Activated naive CD4-positive, alpha-beta T cell treated with anti-CD3 and anti-CD28 coated beads, Interleukin-2, amount 50 U/mL, for 16 hours (primary cell): ENCODE results near the gene STK32A.
"Not testable (repeated sequence)": the region's sequence is repeated elsewhere in the genome, so short reads cannot be mapped to it uniquely, and the experiment has no call there.

Experiments
- DNase-seq: peaks from one replicate; pipeline ENCODE4 v3.0.0-alpha.2; 2020

The STK32A gene

GRCh38 chr5:147348451-147348850 lies 113.6 kb downstream of the STK32A start:
- DNase-seq, result no peak

GRCh38 chr5:147349241-147349640 lies 114.4 kb downstream of the STK32A start:
- no peak for DNase-seq

GRCh38 chr5:147359101-147359500 lies 124.3 kb downstream of the STK32A start:
- no peak for DNase-seq

GRCh38 chr5:147359581-147359980 lies 124.8 kb downstream of the STK32A start:
- no peak for DNase-seq

- DNase-seq, result no peak
These were observed 126.0 kb downstream of the STK32A start for GRCh38 chr5:147360816-147361215.

GRCh38 chr5:147361441-147362175 lies 126.8 kb downstream of the STK32A start:
- no peak for DNase-seq

- DNase-seq, result not testable (repeated sequence)
These were observed 132.6 kb downstream of the STK32A start for GRCh38 chr5:147367381-147367780.

- no peak for DNase-seq
These were observed 135.0 kb downstream of the STK32A start for GRCh38 chr5:147369742-147370374.

GRCh38 chr5:147371290-147371689 lies 136.5 kb downstream of the STK32A start:
- DNase-seq, result no peak

GRCh38 chr5:147372191-147372590 lies 137.4 kb downstream of the STK32A start:
- no peak for DNase-seq

GRCh38 chr5:147373328-147373727 lies 138.5 kb downstream of the STK32A start:
- no peak for DNase-seq

- DNase-seq, result no peak
These were observed 140.3 kb downstream of the STK32A start for GRCh38 chr5:147375151-147375550.

GRCh38 chr5:147377682-147378081 lies 142.9 kb downstream of the STK32A start:
- no peak for DNase-seq

- DNase-seq, result no peak
These were observed 146.7 kb downstream of the STK32A start for GRCh38 chr5:147381555-147381954.

GRCh38 chr5:147382776-147383175 lies 147.9 kb downstream of the STK32A start:
- no peak for DNase-seq

GRCh38 chr5:147384346-147385193 lies 149.7 kb downstream of the STK32A start:
- no peak for DNase-seq

GRCh38 chr5:147387109-147387508 lies 152.3 kb downstream of the STK32A start:
- no peak for DNase-seq

- DNase-seq, result no peak
These were observed 153.6 kb downstream of the STK32A start for GRCh38 chr5:147388184-147389108.

GRCh38 chr5:147390654-147391225 lies 155.9 kb downstream of the STK32A start:
- DNase-seq, result no peak

- no peak for DNase-seq
These were observed 157.0 kb downstream of the STK32A start for GRCh38 chr5:147391781-147392180.

GRCh38 chr5:147393874-147394672 lies 159.2 kb downstream of the STK32A start:
- DNase-seq, result no peak
